GM12875 (cell line): Measurements from ENCODE around the gene LRIF1.

ENCODE experiments used
- H3K4me3 ChIP-seq: one replicate; pipeline ENCODE4 v1.5.1; 2011; ENCODE audit warnings: low read depth, low read length, control low read depth
- TF ChIP-seq, protein P1 (sequence below): IDR thresholded peaks from 2 replicates; pipeline ENCODE4 v1.5.1; 2011; ENCODE audit warnings: low read depth, mild to moderate bottlenecking, control low read depth, inconsistent platforms, low read length, moderate library complexity, borderline replicate concordance; ENCODE audit not compliant: insufficient read depth

Gene LRIF1

DNA sequence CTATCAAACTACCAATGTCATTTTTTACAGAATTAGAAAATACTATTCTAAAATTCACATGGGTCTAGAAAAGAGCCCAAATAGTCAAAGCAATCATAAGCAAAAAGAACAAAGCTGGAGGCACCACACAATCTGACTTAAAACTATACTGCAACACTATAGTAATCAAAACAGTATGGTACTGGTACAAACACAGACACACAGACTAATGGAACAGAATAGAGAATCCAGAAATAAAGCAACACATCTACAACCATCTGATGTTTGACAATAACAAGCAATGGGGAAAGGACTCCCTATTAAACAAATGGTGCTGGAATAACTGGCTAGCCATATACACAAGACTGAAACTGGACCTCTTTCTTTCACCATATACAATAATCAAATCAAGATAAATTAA lies 50.9 kb downstream of the LRIF1 start:
- TF ChIP-seq, protein P1, sequence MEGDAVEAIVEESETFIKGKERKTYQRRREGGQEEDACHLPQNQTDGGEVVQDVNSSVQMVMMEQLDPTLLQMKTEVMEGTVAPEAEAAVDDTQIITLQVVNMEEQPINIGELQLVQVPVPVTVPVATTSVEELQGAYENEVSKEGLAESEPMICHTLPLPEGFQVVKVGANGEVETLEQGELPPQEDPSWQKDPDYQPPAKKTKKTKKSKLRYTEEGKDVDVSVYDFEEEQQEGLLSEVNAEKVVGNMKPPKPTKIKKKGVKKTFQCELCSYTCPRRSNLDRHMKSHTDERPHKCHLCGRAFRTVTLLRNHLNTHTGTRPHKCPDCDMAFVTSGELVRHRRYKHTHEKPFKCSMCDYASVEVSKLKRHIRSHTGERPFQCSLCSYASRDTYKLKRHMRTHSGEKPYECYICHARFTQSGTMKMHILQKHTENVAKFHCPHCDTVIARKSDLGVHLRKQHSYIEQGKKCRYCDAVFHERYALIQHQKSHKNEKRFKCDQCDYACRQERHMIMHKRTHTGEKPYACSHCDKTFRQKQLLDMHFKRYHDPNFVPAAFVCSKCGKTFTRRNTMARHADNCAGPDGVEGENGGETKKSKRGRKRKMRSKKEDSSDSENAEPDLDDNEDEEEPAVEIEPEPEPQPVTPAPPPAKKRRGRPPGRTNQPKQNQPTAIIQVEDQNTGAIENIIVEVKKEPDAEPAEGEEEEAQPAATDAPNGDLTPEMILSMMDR, result no peak
- H3K4me3 ChIP-seq, result no peak overlapping the region

DNA sequence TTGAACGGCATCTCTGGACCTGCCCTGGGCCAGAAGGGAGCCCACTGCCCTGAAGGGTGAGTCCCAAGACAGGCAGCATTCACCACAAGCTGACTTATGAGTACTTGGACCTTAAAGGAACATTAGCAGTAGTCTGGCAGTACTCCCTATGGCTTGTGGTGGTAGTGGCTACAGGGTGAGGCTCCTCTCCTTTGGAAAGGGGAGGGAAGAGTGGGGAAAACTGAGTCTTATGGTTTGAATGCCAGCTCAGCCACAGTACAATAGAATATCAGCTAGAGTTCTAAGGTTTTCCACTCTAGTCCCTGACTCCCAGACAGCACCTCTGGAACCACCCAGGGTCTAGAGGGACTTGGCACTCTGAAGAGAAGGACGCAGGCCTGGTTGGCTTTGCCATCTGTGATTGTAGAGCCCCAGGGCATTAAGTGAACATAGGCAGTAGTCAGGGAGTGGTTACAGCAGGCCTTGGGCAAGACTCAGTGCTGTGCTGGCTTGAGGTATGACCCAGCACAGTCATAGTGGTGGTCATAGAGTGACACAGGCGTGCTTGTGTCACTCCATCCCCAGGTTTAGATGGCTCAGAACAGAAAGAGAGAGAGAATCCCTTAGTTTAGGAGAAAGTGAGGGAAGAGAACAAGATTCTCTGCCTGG lies 59.7 kb downstream of the LRIF1 start:
- H3K4me3 ChIP-seq, result no peak overlapping the region
- TF ChIP-seq, protein P1, result no peak

DNA sequence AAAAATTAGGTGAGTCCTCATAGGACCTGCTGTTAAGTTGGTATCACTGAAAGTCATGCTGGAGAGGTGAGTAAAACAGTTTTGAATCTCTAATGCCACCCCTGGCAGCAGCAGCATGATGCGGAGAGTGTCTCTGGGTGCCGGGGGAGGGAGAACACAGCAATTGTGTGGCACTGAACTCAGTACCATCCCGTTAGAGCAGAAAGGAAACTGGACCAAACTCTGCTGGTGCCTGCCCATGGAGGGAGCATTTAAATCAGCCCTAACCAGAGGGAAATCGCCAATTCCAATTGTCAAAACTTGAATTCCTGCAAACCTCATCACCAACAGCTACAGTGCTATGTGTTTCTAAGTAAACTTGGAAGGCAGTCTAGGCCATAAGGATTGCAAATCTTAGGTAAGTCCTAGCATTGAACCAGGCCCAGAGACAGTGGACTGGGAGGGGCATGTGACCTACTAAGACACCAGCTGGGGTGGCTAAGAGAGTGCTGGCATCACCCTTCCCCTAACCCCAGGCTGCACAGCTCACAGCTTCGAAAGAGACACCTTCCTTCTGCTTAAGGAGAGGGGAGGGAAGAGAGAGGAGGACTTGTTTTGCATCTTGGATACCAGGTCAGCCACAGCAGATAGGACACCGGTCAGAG lies 60.8 kb downstream of the LRIF1 start:
- TF ChIP-seq, protein P1, result no peak
- no peak overlapping the region for H3K4me3 ChIP-seq

DNA sequence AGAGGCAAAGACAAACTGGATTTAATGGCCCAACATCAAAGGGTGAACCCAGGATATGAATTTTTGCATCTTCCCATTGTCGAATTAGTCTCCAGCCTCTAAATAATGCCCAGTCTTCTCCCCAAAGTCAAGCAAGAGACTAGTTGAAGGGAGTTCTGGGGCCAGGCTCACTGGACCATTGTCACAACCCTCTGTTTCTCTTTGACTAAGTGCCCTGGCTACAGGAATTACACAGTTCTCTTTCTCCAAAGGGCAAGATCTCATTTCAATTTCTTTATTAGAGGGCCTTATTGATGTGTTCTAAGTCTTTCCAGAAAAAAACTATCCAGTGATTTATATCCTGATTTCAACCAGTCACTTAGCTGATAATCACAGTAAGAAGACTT lies 64.3 kb downstream of the LRIF1 start:
- no peak overlapping the region for H3K4me3 ChIP-seq
- TF ChIP-seq, protein P1, result no peak

DNA sequence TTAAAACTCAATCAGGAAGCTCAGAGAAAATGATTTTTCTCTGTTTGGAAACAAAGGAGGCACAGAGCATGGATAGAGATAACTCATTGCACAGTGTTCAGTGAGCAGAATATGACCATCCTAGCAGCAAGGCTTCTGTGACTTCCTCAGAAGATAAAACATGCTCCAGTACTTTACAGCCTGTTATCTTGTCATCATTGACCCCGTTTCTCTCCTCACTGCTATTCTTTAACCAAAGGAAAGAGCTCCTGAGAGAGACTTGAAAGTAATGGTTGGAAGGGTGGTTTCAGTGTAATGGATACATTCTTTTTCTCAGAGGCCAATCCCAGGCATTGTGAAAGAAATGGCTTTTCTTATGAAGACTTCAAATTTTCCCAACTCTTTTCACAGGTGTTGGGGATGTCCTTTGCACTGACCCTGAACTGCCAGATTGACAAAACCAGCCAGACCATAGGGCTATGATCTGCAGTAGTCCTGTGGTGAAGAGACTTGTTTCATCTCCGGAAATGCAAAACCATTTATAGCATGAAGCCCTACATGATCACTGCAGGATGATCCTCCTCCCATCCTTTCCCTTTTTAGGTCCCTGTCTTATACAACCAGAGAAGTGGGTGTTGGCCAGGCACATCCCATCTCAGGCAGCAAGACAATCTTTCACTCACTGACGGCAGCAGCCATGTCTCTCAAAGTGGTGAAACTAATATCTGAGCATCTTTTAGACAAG lies 64.8 kb downstream of the LRIF1 start:
- TF ChIP-seq, protein P1, result no peak
- no peak overlapping the region for H3K4me3 ChIP-seq

DNA sequence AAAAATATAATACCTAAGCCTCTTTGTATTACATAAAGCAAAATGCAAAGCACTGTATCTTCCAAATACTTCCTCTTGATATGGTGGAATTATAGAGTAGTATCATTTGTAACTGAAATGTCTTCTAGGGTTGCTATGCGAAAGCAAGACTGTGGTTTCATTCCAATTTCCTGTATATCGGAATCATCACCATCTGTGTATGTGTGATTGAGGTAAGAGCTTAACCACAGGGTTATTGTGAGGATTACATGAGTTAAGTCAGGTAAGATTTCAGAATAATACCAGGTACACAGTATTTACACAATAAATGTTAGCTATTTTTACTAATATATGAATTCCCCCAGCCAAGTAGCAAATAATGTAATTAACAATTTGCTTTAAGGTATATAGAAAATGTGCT lies 66.0 kb downstream of the LRIF1 start:
- H3K4me3 ChIP-seq, result no peak overlapping the region
- TF ChIP-seq, protein P1, result no peak
